Measurements from ENCODE around the gene AP5B1.
A peak's percentile ranks its signal among the peaks of the same experiment; 100 is the strongest.

Gene AP5B1

DNA sequence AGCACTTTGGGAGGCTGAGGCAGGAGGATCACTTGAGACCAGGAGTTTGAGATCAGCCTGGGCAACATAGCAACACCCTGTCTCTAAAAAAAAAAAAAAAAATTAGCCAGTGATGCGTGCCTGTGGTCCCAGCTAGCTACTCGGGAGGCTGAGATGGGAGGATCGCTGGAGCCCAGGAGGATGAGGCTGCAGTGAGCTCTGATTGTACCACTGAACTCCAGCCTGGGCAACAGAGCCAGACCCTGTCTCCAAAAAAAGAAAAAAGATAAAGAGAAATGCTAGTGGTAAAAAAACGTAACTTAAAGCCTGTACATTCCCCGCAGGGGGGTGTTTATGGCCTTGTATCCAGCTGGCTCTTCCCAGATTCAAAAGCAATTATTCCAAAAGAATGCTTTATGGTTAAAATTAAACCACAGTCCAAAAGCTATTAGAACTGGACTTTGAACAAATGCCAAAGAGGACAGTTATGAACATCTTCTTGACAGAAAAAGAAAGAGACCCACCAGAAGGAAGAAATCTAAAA, 36.6 kb upstream of the AP5B1 start:
- TF ChIP-seq, protein P1, sequence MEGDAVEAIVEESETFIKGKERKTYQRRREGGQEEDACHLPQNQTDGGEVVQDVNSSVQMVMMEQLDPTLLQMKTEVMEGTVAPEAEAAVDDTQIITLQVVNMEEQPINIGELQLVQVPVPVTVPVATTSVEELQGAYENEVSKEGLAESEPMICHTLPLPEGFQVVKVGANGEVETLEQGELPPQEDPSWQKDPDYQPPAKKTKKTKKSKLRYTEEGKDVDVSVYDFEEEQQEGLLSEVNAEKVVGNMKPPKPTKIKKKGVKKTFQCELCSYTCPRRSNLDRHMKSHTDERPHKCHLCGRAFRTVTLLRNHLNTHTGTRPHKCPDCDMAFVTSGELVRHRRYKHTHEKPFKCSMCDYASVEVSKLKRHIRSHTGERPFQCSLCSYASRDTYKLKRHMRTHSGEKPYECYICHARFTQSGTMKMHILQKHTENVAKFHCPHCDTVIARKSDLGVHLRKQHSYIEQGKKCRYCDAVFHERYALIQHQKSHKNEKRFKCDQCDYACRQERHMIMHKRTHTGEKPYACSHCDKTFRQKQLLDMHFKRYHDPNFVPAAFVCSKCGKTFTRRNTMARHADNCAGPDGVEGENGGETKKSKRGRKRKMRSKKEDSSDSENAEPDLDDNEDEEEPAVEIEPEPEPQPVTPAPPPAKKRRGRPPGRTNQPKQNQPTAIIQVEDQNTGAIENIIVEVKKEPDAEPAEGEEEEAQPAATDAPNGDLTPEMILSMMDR (conservative IDR thresholded peaks at IDR 0.05; ENCODE audit: low read length) = no peak
- peak overlapping the region; percentile 71 for H3K4me3 ChIP-seq (ENCODE audit: low read length)
- DNase-seq (ENCODE audit: low read depth) = no peak

GRCh38 chr11:65816696-65817095, 35.9 kb upstream of the AP5B1 start:
- no peak overlapping the region for H3K4me3 ChIP-seq (ENCODE audit: low read length)
- no peak for DNase-seq (ENCODE audit: low read depth)
- TF ChIP-seq, protein P1 (conservative IDR thresholded peaks at IDR 0.05; ENCODE audit: low read length) = no peak

GRCh38 chr11:65814986-65815565, 34.3 kb upstream of the AP5B1 start:
- TF ChIP-seq, protein P1 (conservative IDR thresholded peaks at IDR 0.05; ENCODE audit: low read length) = no peak
- DNase-seq (ENCODE audit: low read depth) = no peak
- H3K4me3 ChIP-seq (ENCODE audit: low read length) = no peak overlapping the region

DNA sequence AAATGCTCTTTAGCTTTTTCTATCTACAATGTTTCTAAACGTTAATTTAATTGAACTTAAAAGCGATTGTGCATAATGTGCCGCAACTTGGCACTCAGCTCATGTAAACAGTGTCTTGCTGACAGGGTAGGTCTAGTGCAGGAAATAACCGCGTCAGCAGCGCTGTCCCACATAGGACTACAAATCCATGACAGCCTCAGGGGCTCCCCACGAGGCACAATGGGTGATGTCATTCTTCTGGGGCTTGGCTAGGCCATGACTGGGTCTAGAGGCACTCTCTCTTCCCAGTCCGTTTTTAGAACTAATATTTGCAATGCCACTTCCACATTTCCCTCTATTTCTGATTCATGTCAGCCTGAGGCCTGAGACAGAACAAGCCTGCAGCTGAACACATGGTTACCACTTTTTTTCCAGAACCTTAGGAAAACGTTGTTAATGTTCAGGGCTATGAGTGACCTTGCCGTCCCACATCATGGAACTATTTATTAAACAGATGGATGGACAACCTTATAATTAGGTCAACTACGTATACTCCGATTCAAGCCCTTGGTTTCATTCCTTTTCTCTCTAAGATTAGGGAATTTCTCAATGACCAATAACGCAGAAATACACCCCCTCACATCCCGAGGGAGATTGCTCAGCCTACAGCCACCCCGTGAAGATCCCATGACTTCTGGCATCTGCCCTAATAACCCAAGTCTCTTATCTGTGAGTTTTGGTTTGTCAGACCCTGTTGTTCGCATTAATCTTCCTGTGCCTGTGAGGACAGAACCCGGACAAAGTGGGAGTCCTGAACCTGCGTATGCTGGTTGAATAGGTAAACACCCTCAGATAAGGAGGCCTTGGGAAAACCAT, 33.6 kb upstream of the AP5B1 start:
- TF ChIP-seq, protein P1 (conservative IDR thresholded peaks at IDR 0.05; ENCODE audit: low read length) = no peak
- no peak for DNase-seq (ENCODE audit: low read depth)
- H3K4me3 ChIP-seq (ENCODE audit: low read length) = no peak overlapping the region

- no peak for DNase-seq (ENCODE audit: low read depth)
- no peak overlapping the region for H3K4me3 ChIP-seq (ENCODE audit: low read length)
- TF ChIP-seq, protein P1 (conservative IDR thresholded peaks at IDR 0.05; ENCODE audit: low read length) = no peak
These were observed 31.1 kb upstream of the AP5B1 start for GRCh38 chr11:65811764-65812475.

- H3K4me3 ChIP-seq (ENCODE audit: low read length) = no peak overlapping the region
- TF ChIP-seq, protein P1 (conservative IDR thresholded peaks at IDR 0.05; ENCODE audit: low read length) = no peak
- no peak for DNase-seq (ENCODE audit: low read depth)
These were observed 29.5 kb upstream of the AP5B1 start for GRCh38 chr11:65810046-65810868.

Measured in AG10803 (cell line).